Rectal smooth muscle tissue (tissue), 1 donor: ENCODE data around the gene TMEM92.

ENCODE experiments used
- H3K27ac ChIP-seq: one replicate; pipeline ENCODE4 v1.7.0; 2013; ENCODE audit warnings: low read depth, low read length, inconsistent platforms
- H3K27me3 ChIP-seq: one replicate; pipeline ENCODE4 v1.7.0; 2013; ENCODE audit warnings: low read length; ENCODE audit not compliant: control insufficient read depth, insufficient read depth
- H3K36me3 ChIP-seq: one replicate; pipeline ENCODE4 v1.7.0; 2013; ENCODE audit warnings: low read length; ENCODE audit not compliant: control insufficient read depth, insufficient read depth
- H3K4me1 ChIP-seq: one replicate; pipeline ENCODE4 v1.7.0; 2013; ENCODE audit warnings: low read length; ENCODE audit not compliant: control insufficient read depth, insufficient read depth
- H3K4me3 ChIP-seq: one replicate; pipeline ENCODE4 v1.7.0; 2013; ENCODE audit warnings: low read length
- H3K9ac ChIP-seq: one replicate; pipeline ENCODE4 v1.7.0; 2013; ENCODE audit warnings: low read length

TMEM92 gene

GRCh38 chr17:50329716-50330115 lies 55.5 kb downstream of the TMEM92 start:
- no peak overlapping the region for H3K9ac ChIP-seq
- H3K27me3 ChIP-seq, result no peaks in the 10 kb centered on the region
- no peak overlapping the region for H3K27ac ChIP-seq
- no peaks in the 10 kb centered on the region for H3K36me3 ChIP-seq
- no peaks in the 10 kb centered on the region for H3K4me1 ChIP-seq
- H3K4me3 ChIP-seq, result no peak overlapping the region

- no peaks in the 10 kb centered on the region for H3K4me1 ChIP-seq
- H3K36me3 ChIP-seq, result no peaks in the 10 kb centered on the region
- no peak overlapping the region for H3K4me3 ChIP-seq
- H3K27me3 ChIP-seq, result no peaks in the 10 kb centered on the region
- no peak overlapping the region for H3K9ac ChIP-seq
- H3K27ac ChIP-seq, result no peak overlapping the region
These were observed 56.0 kb downstream of the TMEM92 start for GRCh38 chr17:50330151-50330775.
